ENCODE results near the gene ATPAF1.
A peak's percentile ranks its signal among the peaks of the same experiment; 100 is the strongest.

Gene ATPAF1, protein sequence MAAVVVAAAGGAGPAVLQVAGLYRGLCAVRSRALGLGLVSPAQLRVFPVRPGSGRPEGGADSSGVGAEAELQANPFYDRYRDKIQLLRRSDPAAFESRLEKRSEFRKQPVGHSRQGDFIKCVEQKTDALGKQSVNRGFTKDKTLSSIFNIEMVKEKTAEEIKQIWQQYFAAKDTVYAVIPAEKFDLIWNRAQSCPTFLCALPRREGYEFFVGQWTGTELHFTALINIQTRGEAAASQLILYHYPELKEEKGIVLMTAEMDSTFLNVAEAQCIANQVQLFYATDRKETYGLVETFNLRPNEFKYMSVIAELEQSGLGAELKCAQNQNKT

GRCh38 chr1:46667782-46668760 lies at the start of gene ATPAF1:
ATPAF1 (minus strand) TSS chr1:46668364; CDS start chr1:46668322, 42 bp downstream.
- POLR2A ChIA-PET = interaction anchor here (0.7 to 1.6 kb wide), 10 partner anchors 9 to 511 kb away, joined by 3 to 5 read pairs (median 4); partner anchors contain the start of gene EFCAB14
- TF ChIP-seq L3MBTL2 (conservative IDR thresholded peaks at IDR 0.05) (peak; percentile 85), LEF1 (IDR thresholded peaks at IDR 0.05; ENCODE audit: borderline replicate concordance) (peak; percentile 80; the same call in 1 of the 2 replicates), ELF4 (IDR thresholded peaks at IDR 0.05) (no peak), FOXM1 (IDR thresholded peaks at IDR 0.05; ENCODE audit: borderline replicate concordance) (peak; percentile 78), TARDBP (IDR thresholded peaks at IDR 0.05) (no peak), ARNT (IDR thresholded peaks at IDR 0.05) (peak; percentile 81)
- DNase-seq (ENCODE audit: extremely low spot score) = peak; percentile 89
- CTCF ChIA-PET = no interaction called here

DNA sequence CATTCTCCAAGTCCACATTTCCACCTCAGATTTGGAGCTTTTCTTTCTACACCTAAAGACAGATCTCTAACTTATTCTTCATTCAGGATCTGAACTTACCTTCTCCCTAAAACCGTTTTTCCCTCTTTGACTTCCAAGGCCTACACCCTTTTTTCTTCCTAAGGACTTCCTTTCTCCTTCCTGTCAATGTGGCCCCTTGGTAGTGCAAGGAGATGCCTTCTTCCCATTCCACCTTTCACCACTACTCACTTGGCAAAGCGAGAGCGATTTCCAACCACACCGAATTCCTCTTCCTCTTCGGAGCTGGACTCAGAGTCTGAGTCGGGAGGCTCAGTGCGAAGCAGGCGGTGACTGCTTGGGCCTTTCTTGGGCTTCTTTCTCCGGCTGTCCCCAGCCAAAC lies 49.5 kb upstream of the ATPAF1 start:
- CTCF ChIA-PET = no interaction called here
- no peak for TF ChIP-seq SUZ12 (IDR thresholded peaks at IDR 0.05)
- no peak for TF ChIP-seq NFRKB (IDR thresholded peaks at IDR 0.05)
- no peak for TF ChIP-seq BHLHE40 (IDR thresholded peaks at IDR 0.05; ENCODE audit: borderline replicate concordance)
- TF ChIP-seq HDGF (IDR thresholded peaks at IDR 0.05; ENCODE audit: borderline replicate concordance) = no peak
- TF ChIP-seq ARNT (IDR thresholded peaks at IDR 0.05) = no peak
- TF ChIP-seq FOXK2 (IDR thresholded peaks at IDR 0.05) = no peak
- no peak for TF ChIP-seq TARDBP (IDR thresholded peaks at IDR 0.05)
- no peak for TF ChIP-seq FOXA1 (IDR thresholded peaks at IDR 0.05)
- TF ChIP-seq SP1 (IDR thresholded peaks at IDR 0.05) = no peak
- TF ChIP-seq CTBP1 (IDR thresholded peaks at IDR 0.05; ENCODE audit: borderline replicate concordance) = no peak
- TF ChIP-seq PKNOX1 (IDR thresholded peaks at IDR 0.05) = no peak
- TF ChIP-seq ELF4 (IDR thresholded peaks at IDR 0.05) = no peak
- POLR2A ChIA-PET = no interaction called here
- DNase-seq (ENCODE audit: extremely low spot score) = no peak

GRCh38 chr1:46714976-46715375 lies 46.8 kb upstream of the ATPAF1 start:
- no peak for TF ChIP-seq SUZ12 (IDR thresholded peaks at IDR 0.05)
- no peak for TF ChIP-seq ZNF384 (IDR thresholded peaks at IDR 0.05)
- TF ChIP-seq CTBP1 (IDR thresholded peaks at IDR 0.05; ENCODE audit: borderline replicate concordance) = no peak
- TF ChIP-seq FOXA1 (IDR thresholded peaks at IDR 0.05) = no peak
- POLR2A ChIA-PET = no interaction called here
- no peak for DNase-seq (ENCODE audit: extremely low spot score)
- CTCF ChIA-PET = no interaction called here

DNA sequence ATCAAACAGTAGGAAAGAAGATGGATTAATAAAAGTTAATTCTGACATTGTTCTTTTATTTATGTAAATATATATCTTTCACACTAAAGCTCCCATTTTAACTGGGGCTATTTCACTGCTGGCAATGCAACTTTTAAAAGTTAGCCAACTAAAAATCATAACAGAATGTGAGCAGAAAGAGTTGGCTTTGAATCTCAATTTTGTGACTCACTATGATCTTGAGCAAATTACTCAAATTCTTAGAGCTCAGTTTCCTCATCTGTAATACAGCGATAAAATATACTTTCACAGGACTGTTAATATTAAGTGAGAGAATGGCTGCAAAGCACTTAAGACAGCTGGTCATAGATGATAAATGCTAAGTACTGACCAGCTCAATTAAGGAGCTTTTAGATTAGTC lies 40.0 kb upstream of the ATPAF1 start:
- ChIA-PET POLR2A (interaction anchor here (1.2 kb wide), 1 partner anchor 104 kb away, joined by 3 read pairs; the partner anchor contains the start of gene MKNK1), CTCF (no interaction called here)
- TF ChIP-seq FOXM1 (IDR thresholded peaks at IDR 0.05; ENCODE audit: borderline replicate concordance) = no peak
- no peak for TF ChIP-seq LEF1 (IDR thresholded peaks at IDR 0.05; ENCODE audit: borderline replicate concordance)
- TF ChIP-seq BHLHE40 (IDR thresholded peaks at IDR 0.05; ENCODE audit: borderline replicate concordance) = no peak
- TF ChIP-seq HDGF (IDR thresholded peaks at IDR 0.05; ENCODE audit: borderline replicate concordance) = no peak
- no peak for TF ChIP-seq FOXK2 (IDR thresholded peaks at IDR 0.05)
- DNase-seq (ENCODE audit: extremely low spot score) = no peak

DNA sequence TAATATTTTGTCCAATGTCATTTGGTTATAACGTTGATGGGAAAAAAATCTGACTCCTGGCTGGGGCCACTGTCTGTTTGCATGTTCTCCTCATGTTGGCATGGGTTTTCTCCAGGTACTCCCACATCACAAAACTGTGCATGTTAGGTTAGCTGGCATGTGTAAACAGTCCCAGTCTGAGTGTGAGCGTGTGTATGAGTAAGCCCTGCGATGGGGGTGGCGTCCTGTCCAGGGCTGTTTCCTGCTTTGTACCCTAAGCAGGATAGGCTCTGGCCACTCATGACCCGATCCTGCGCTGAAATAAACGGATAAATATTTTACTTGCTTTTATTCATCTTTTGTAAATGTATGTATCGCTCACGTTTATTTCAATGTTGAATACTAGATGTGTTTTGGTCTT lies 37.2 kb upstream of the ATPAF1 start:
- no peak for DNase-seq (ENCODE audit: extremely low spot score)
- ChIA-PET CTCF (no interaction called here), POLR2A (no interaction called here)
- TF ChIP-seq FOXM1 (IDR thresholded peaks at IDR 0.05; ENCODE audit: borderline replicate concordance) = no peak
- TF ChIP-seq SP1 (IDR thresholded peaks at IDR 0.05) = no peak
- no peak for TF ChIP-seq HDGF (IDR thresholded peaks at IDR 0.05; ENCODE audit: borderline replicate concordance)
- TF ChIP-seq FOXA1 (IDR thresholded peaks at IDR 0.05) = no peak
- TF ChIP-seq LEF1 (IDR thresholded peaks at IDR 0.05; ENCODE audit: borderline replicate concordance) = no peak
- TF ChIP-seq L3MBTL2 (conservative IDR thresholded peaks at IDR 0.05) = no peak
- no peak for TF ChIP-seq SUZ12 (IDR thresholded peaks at IDR 0.05)
- TF ChIP-seq ZNF384 (IDR thresholded peaks at IDR 0.05) = no peak
- no peak for TF ChIP-seq CTBP1 (IDR thresholded peaks at IDR 0.05; ENCODE audit: borderline replicate concordance)
- TF ChIP-seq FOXK2 (IDR thresholded peaks at IDR 0.05) = no peak
- TF ChIP-seq PKNOX1 (IDR thresholded peaks at IDR 0.05) = no peak
- TF ChIP-seq ARNT (IDR thresholded peaks at IDR 0.05) = no peak
- TF ChIP-seq NFRKB (IDR thresholded peaks at IDR 0.05) = no peak
- no peak for TF ChIP-seq BHLHE40 (IDR thresholded peaks at IDR 0.05; ENCODE audit: borderline replicate concordance)
- no peak for TF ChIP-seq TARDBP (IDR thresholded peaks at IDR 0.05)
- no peak for TF ChIP-seq ELF4 (IDR thresholded peaks at IDR 0.05)

GRCh38 chr1:46703927-46704641 lies 35.9 kb upstream of the ATPAF1 start:
- POLR2A ChIA-PET = no interaction called here
- CTCF ChIA-PET = no interaction called here
- DNase-seq (ENCODE audit: extremely low spot score) = no peak
- TF ChIP-seq TARDBP (IDR thresholded peaks at IDR 0.05) (no peak), FOXK2 (IDR thresholded peaks at IDR 0.05) (no peak)

Measured in HEK293T (cell line).